ENCODE results near the gene C9orf40. TPM values are rescaled to one million over a fixed set of nuclear protein-coding genes. Genes with fewer than 3 reads are reported as not detected.

C9orf40 gene
- total RNA-seq, 1 experiment from 2014 or later, result 10.3 TPM

DNA sequence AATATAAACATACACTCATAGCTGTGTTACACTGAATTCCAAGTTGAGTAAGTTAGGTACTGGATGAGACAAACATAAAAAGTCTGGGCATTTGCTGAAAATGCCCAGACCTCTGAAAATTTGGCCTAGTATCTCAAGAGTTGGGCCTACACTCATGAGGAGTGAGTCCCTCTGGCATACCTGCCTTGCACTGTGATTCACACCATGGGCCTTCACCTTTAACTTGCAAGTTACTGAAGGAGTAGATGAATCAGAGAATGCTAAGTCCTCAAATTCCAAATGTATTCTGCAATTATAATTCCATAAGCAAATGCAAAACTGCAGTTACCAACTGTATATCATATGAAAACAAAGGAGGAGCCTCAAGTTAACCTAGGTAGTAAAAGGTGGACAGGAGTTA lies 32.3 kb upstream of the C9orf40 start:
- Histone ChIP-seq H4K5ac (ENCODE audit: insufficient read length, low read depth, low read length) (no peak overlapping the region), H3K18ac (ENCODE audit: insufficient read length, low read depth, low read length) (no peak overlapping the region), H3K4me1 (ENCODE audit: insufficient read depth, low read length) (no peaks in the 10 kb centered on the region), H3K14ac (ENCODE audit: insufficient read depth, low read length) (no peak overlapping the region), H4K20me1 (ENCODE audit: control insufficient read depth, insufficient read depth, insufficient read length) (no peaks in the 10 kb centered on the region), H2BK12ac (ENCODE audit: insufficient read length, low read depth, low read length) (no peak overlapping the region), H3K9me3 (ENCODE audit: control insufficient read depth, low read depth, low read length) (no peaks in the 10 kb centered on the region), H3K27me3 (ENCODE audit: insufficient read depth, low read length) (no peaks in the 10 kb centered on the region), H3K27ac (ENCODE audit: insufficient read length, low read depth, low read length) (no peak overlapping the region), H2BK15ac (ENCODE audit: low read depth, low read length) (no peak overlapping the region), H2BK120ac (ENCODE audit: low read depth, low read length, poor library complexity, severe bottlenecking) (no peak overlapping the region), H3K23ac (ENCODE audit: insufficient read length, low read depth, low read length) (no peak overlapping the region), H3K79me2 (ENCODE audit: insufficient read depth, low read length) (no peaks in the 10 kb centered on the region), H2AFZ (ENCODE audit: low read length) (no peak overlapping the region), H4K8ac (replicated peaks; ENCODE audit: insufficient read length, low read depth, low read length) (no peak overlapping the region), H3K4me2 (ENCODE audit: insufficient read depth, insufficient read length, low read length) (no peak overlapping the region), H3K4ac (ENCODE audit: low read depth, low read length) (no peak overlapping the region), H3K56ac (ENCODE audit: insufficient read length, low read depth, low read length) (no peak overlapping the region), H4K91ac (ENCODE audit: insufficient read length, low read depth, low read length) (no peak overlapping the region), H3K9ac (ENCODE audit: extremely low read depth, insufficient read length, low read length) (no peak overlapping the region), H2BK5ac (ENCODE audit: insufficient read length, low read length) (no peak overlapping the region), H2BK20ac (ENCODE audit: low read depth, low read length, poor library complexity, severe bottlenecking) (no peak overlapping the region), H2AK5ac (ENCODE audit: insufficient read length, low read length) (no peak overlapping the region), H3K23me2 (ENCODE audit: insufficient read length, low read depth, low read length, poor library complexity, severe bottlenecking) (no peaks in the 10 kb centered on the region), H3K79me1 (ENCODE audit: insufficient read depth, low read depth, low read length, poor library complexity, severe bottlenecking) (no peaks in the 10 kb centered on the region), H3T11ph (ENCODE audit: low read length) (no peak overlapping the region)
- Mint-ChIP-seq H3K4me3 (no peak overlapping the region), H3K4me1 (no peaks in the 10 kb centered on the region), H3K36me3 (ENCODE audit: insufficient read depth in 1 of 3, low read depth in 3 of 3) (peaks cover 0 to 32% (median 13%) of the 10 kb centered on the region in 3 experiments; a peak in 5 of 7 replicates), H3K27me3 (ENCODE audit: low read depth) (no peaks in the 10 kb centered on the region), H3K27ac (no peak overlapping the region), H3K9me3 (no peaks in the 10 kb centered on the region)
- TF ChIP-seq, protein P1, sequence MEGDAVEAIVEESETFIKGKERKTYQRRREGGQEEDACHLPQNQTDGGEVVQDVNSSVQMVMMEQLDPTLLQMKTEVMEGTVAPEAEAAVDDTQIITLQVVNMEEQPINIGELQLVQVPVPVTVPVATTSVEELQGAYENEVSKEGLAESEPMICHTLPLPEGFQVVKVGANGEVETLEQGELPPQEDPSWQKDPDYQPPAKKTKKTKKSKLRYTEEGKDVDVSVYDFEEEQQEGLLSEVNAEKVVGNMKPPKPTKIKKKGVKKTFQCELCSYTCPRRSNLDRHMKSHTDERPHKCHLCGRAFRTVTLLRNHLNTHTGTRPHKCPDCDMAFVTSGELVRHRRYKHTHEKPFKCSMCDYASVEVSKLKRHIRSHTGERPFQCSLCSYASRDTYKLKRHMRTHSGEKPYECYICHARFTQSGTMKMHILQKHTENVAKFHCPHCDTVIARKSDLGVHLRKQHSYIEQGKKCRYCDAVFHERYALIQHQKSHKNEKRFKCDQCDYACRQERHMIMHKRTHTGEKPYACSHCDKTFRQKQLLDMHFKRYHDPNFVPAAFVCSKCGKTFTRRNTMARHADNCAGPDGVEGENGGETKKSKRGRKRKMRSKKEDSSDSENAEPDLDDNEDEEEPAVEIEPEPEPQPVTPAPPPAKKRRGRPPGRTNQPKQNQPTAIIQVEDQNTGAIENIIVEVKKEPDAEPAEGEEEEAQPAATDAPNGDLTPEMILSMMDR (conservative IDR thresholded peaks at IDR 0.05), result no peak
- DNase-seq, result no peak

All from H9 (cell line).